GM21825 (cell line): ENCODE data around the gene SLIT3.

Experiments
- ATAC-seq: cut with Tn5 transposase; IDR thresholded peaks from one replicate; pipeline ENCODE4 v1.9.1; 2021; ENCODE audit warnings: mild to moderate bottlenecking, moderate library complexity; ENCODE audit not compliant: unreplicated experiment

The SLIT3 gene

DNA sequence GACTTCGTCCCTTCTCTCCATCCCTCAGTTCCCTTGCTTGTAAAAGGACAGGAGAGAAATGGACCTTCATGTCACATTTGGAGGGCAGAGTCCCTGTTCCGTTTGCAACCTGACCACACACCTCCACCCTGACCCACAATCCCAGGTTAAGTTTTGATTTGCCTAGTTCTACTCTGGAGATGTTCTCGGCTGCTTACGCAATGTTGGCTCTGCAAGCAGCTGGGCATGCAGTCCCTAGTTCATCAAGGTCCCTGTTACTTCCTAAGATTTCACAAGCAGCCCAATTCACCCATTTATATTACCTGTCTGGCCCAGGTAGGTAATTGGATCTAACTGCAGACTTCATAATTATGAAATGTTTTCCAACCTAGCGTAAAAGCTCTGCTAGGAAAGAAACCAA lies 28.8 kb downstream of the SLIT3 start:
- no peak for ATAC-seq

DNA sequence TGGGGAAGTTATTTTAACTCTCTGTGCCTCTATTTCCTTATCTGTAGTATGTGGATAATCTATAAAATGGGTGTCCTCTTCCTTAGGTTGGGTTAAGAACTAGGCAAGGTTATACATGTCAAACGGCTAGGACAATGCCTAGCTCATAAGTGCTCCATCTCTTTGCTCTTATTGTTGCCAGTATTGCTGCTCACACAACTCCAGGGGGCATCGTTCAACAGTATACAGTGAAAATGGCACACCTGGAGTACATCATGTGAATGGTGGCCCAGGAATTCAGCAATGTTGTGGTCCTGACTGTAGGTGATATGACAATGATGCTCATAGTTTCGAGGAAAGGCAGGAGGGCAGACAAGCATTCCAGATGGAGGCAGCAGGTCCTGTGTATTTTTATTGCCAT lies 30.1 kb downstream of the SLIT3 start:
- no peak for ATAC-seq

DNA sequence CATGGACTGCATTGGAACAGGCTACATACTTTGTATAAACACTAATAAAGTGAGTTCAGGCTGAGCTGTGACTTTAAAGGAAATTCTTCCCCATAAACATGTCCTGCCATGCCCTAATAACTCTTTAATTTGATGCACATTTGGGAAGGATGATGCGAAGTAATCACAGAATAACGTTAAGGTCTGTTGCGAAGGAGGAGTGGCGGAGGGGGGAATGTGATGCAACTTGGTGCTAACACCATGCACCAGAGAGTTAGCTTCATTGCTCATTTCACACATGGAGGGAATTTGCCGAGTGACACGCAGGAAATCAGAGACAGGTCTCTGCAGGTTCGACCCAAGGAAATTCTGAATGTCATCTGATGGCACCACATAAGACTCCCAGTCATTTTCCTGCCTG lies 32.9 kb downstream of the SLIT3 start:
- ATAC-seq: no peak

DNA sequence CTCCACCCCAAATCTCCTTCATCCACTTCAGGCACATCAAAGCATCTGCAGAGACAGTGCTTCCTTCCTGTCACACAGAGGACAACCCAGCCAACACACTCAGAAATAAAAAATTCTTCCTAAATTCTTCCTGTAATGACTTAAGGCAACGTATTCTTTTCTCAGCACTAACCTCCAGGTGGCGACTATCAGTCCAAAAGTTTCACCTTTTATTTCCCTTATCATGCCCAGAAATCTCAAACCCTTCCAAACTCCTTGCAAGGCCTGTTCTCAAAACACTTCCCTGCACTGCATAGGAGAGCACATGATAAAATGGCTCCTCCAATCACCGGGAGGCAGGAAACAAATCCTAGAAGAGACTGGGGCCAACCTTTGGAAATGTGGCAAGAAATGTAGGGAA lies 35.1 kb downstream of the SLIT3 start:
- no peak for ATAC-seq

DNA sequence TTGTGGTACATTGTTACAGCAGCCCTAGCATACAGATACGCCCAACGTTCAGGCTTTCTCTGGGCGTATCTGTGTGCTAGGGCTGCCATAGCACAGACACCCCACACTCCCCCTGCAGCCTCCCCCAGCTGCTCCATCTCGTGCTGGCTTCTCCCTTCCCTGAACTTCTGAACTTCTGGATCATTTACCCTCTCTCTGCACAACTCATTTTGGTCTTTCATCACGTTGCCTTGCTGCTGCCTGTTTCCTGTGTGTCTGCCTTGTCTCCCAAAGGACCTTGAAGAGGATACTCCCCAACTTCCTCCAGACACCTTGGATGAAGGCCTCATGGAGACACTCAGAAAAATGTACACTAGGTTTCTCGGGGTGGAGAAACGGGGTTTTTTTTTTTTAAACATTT lies 37.3 kb downstream of the SLIT3 start:
- no peak for ATAC-seq

DNA sequence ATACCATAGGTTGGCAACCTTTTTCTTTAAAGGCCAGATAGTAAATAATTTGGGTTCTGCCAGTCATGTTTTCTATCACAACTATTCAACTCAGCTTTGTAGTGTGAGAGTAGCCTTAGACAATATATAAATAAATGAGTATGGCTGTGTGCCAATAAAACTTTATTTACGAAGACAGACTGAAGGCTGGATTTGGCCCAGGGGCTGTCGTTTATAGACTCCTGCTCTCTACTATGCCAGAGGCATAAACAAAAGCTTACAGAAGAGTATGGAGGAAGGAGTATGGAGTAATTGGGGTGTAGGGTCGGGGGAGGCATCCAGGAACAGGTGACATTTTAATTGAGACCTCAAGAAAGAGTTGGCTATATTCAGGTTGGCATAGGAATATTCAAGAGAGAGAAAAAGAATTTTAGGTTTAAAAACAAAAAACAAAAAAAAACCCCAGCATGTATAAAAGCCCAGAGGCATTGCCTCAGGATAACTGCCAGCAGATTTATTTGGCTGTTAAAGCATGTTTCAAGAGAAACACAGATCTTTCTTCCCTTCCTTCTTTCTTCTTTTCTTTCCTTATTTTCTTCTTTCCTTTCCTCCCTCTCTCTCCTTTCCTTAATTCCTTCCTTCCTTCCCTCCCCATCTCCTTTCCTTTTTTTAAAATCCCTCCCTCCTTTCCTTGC lies 39.9 kb downstream of the SLIT3 start:
- ATAC-seq: no peak

DNA sequence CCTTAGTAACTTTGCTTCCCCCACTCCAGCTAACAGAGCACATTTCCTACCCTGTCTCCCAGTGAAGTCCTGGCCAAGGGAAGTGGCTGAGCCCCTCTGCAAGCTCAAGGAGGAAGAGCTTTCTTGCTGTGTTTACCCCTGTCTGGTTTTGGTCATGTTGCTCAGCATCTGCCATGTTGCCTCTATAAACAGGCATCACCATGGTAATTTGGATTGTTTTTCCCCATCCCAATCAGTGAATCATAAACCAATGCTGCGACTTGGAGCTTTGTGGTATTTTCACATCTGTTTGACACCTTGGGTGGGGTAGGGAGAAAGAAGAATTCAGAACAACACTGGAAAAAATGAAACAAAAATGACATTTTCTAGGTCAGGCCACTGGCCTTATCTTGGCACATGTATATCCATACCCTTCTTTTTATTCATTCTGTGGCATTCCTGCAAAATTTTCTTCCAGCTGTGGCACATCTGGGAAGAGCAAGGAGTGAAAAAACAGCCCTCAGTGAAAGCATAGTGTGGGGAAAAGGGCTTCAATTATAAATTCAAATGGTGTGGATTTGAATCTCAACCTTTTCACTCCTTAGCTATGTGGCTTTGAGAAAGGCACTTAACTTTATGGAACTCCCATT lies 42.5 kb downstream of the SLIT3 start:
- ATAC-seq: no peak

DNA sequence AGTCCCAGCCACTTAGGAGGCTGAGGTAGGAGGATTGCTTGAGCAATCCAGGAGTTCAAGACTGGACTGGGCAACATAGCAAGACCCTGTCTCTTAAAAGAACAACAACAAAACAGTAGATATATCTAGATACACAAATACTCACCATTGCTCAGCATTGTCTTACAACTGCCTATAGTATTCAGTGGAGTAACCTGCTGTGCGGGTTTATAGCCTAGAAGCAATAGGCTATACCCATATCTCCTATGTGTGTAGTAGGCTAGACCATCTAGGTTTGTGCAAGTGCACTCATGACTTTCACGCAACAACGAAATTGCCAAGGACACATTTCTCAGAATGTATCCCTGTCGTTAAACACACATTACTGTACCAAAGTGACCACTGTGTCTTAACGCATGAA lies 44.7 kb downstream of the SLIT3 start:
- ATAC-seq: no peak

DNA sequence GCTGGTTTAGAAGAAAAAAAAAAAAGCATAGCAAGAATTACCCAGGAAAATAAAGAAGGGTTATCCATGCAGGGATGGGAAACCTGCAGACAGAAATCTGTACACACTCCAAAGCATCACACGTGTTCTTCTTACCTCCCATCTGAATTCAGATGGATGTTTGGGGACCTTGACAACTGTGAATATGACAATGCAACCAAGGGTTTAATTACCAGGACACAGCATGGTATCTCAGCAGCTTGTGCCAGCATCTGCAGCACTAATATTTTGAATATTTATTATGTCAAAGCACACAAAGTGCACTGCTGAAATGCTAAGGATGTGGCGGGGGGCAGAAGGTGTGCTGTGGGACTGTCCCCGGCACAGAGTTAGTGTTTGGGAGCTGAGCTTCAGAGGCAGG lies 47.9 kb downstream of the SLIT3 start:
- no peak for ATAC-seq

DNA sequence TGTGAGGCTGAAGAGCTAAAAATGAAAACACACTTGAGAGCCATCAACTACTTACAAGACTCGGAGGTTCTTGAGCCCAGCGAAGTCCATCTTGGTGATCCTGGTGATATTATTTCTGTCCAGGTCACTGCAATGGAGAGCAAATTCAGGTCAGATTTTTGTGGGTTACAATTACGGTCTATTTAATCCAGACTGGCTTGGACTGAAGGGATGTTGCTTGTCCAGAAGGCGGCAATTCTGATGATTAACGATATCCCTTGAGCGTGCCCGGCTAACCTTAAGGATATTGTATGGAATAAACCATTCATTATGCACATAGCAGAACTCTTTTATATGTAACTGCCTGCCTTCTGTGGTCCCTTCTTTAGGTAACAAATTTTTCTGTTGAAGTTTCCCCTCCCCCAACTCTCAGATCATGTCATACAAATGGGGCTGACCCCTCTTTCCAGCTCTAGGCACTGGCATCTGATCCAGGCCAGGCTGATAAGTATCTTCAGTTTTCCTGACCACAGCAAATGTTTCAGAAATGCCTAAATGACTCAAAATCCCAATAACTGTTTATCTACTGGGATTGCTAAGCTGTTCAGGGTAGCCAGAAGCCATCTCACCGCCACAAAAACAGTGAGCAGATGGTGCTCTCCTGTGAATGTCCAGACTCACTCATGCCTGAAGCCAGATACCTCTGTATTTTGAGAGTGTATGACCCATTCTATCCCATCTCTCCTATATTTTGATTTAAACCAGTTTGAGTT lies 49.4 kb downstream of the SLIT3 start:
- no peak for ATAC-seq

DNA sequence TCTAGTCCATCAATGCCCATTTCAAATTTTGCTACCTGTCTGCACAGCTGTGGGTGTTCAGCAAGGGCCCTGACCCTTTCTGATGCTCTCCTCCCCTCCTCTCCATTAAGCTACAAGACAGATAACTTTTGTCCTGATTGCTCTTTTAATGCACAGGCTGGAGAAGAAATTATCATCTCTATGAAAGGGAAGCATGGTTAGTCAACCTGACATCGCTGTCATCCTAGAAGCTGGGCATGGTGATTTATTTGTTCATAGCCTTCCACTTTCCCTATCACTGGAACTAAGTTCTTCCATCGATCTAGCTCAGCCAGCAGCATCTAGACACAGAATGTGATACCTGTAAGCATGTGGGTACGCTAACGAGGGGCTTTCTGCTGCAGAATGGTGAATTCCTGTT lies 50.1 kb downstream of the SLIT3 start:
- no peak for ATAC-seq

DNA sequence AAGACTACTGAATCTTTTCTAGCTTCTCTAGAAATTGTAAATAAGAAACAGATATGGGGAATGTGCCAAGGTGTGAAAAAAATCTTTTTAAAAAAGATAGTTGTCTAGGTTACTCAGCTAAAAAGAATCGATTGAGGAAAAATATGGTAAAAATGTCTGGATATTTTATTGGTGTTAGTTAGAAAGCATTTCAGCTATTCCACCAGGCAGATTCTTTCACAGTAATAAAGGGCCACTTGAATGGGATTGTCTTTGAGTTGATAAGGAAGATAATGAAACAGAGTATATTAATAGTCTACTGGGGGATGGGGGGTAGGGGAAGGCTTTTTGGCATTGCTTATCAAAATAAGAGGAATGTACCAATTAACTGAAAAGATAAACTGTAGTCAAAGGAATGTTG lies 51.9 kb downstream of the SLIT3 start:
- ATAC-seq: no peak

DNA sequence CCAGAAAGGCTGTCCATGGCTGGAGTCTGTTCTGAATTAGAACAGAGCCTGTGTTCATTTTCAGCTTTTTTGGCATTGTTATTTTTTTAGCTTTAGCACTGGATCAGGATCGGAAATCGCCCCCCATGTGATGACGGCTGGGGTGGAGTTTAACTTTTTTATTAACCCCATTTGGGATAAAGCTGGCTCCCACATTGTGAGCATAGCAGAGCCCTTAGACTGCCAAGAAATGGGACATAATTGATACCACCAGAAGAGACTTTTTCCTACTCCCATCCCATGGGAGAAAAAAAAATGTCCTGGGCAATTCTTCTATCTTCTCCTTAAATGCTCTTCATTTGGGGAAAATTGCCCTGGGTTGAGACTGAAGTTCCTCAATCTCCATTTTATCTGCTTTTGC lies 52.4 kb downstream of the SLIT3 start:
- ATAC-seq: no peak

DNA sequence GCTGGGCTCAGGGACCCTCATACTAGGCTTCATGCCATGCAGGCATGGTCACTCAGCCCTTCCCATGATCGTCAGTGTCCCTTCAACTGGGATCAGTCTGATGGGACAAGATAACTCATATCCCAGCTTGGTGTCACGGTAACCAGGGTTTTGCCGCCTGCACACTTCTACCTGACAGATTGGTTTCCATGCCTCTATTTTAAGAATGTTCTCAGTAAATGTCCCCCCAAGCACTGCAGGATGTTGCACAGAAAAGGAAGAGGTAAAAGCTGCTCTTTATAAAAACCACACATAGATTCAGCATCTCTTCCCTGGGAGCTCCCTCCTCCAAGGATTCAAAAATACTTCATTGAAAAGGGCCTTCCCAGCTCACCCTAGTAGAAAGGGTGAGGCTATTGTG lies 56.1 kb downstream of the SLIT3 start:
- ATAC-seq: no peak

DNA sequence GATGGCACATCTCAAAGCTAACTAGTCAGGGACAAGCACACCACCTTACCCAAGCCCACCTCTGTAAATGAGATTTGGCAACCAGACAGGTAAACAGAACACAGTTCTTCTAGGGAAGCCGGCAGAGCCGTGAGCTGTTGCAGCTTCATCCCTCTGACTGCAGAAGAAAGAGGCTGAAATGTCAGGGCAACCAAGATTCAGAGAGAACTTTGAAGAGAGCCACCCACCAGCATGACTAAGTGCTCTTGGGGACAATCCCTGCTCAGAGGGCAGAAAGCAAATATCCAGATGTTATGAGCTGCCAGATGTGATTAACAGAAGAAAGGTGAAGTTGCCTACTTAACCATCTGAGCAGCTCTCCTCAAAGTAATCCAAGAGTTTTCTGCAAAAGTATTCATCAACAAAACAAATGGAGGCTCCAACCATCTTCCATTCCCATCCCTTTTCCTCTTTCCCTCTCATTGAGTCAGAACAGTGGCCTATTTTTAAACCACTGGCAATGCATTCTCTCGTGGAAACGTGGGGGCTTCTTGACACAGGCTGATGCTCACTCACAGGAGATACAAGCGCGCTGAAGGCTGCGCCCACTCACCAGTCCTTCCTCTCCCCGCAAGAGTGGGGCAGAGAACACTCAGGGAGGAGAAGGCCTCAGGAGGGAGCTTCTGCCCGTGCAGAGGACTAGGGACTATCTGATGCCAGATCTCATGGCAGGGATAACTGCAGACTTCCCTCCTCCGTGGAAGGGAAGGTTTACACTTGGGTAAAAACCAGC lies 57.1 kb downstream of the SLIT3 start:
- no peak for ATAC-seq

DNA sequence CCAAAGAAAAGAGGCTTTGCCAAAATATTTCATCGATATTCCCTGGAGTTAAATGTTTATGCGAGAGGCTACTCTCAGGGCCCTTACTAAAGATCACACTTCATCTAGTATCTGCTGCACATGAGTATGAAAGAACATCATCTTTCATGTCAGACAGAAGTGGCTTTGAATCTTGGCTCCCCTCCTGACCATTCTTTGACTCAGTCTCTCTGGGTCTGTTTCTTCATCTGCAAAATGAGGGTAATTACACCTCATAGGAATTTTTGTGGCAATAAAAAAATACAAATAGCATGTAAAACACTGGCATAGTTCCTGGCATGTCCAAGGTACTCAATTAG lies 58.1 kb downstream of the SLIT3 start:
- no peak for ATAC-seq

DNA sequence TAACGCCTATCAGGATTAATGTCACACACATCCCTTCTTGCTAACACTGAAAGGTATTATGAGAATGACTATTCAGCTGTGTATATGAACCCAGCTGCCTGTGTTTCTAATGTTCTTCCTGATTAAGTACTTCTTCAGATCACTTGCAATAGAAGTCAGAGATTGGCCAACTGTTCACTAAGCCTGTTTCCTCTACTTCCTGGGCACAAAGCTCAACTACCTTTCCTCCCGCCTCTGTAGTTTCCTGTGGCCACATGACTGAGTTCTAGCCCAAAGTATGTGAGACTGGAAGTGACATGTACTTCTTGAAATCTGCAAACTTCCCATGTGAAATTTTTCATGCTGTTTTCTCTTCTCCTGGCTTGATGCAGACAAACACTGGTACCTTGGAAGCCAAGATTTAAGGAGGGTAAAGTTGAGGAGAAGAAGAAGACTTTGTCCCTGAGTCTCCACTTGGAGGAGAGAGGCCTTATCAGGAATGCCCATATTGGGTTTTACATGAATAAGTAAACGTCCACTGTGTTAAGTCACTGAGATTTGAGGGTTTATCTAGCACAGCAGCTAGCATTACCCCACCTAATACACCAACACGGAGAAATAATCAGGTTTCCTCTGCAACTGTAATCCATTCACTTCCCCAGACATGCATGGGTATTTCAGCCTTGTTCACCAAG lies 58.6 kb downstream of the SLIT3 start:
- no peak for ATAC-seq

DNA sequence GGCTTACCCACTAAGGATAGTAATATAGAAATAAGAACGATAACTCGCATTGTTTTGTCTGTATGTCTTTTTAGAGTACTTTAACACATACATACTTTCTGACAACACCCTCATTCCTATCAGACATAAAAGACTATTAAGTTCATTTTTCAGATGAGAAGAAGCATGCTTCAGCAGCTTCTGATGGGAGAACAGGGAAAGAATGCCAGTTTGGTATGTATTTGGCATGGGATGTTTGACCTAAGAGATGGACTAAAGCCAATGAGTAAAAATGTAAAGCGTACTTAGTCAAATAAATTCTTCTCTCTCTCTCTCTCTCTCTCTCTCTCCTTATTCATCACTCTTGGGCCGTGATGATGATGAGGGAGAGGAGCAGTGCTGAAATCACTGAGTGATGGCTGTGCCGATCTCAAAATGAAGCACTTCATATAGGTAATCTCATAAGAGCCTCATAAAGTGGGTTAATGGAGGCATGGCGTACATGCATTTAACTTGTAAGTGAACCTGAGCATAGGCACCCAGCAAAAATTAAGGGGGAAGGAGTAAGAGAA lies 71.5 kb downstream of the SLIT3 start:
- ATAC-seq: no peak

DNA sequence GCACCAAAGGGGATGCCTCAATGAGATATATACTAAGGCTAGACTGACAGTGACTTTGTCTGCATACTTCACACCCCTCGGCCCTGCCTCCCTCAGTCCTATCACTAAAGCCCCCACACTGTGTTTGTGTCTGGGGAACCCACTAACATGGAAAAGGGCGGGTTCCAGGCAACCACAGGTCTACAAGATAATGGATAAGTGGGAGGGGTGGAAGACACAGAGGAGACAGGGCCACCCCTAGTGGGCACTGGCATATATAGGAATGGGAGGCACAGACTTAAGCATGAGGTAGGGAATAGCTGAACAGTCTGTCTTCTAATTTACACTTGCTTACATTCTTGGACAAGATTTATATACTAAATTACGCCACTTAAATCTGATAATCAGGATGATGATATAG lies 74.0 kb downstream of the SLIT3 start:
- ATAC-seq: no peak

DNA sequence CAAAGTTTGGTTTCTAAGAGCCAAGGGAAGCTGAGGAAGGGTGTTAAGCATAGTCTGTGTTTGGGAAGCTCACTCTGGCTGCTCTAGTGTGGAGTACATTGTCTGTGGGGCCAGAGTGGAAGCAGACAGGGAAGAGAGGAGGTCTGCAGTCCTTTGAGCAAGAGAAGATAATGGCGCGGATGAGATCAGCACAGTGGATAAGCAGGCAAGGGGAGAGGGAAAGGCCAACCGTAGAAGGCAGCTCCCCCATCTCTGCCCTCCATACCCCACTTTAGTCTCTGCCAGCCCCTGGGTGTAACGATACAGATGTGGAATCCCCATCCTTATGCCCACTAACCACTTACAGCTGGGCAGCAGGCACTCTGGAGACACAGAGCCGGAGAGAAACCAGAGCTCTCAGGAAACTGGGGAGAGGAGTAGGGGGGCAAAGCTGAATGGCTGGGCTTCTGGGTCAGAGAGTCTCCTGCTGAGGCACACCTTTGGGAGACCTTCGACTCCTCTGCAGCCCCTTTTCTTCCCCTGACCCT lies 75.0 kb downstream of the SLIT3 start:
- ATAC-seq: no peak

DNA sequence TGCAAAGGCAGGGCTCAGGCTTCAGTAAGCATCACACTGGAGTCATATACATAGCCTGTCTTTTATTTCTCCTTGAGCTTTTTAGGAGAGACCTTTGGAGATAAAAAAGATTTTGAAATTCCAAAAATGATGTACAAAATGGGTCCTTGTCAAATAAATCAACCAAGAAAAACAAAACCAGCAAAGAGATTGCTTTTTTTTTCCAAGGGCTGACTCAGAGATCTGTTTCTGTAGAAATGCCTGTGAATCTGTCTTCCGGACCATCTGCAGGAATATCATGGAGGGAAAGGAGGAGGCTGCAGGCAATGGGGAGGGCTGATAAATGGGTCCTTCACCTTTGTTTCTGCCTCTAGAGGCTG lies 77.4 kb downstream of the SLIT3 start:
- no peak for ATAC-seq
